ENCODE results near the gene ARHGAP10.

The ARHGAP10 gene

GRCh38 chr4:147923381-147923780 lies 191.5 kb downstream of the ARHGAP10 start:
- no peak for DNase-seq

- no peak for DNase-seq
Measured at GRCh38 chr4:147923854-147924253, 192.0 kb downstream of the ARHGAP10 start.

GRCh38 chr4:147924604-147925412 lies 192.9 kb downstream of the ARHGAP10 start:
- no peak for DNase-seq

GRCh38 chr4:147927377-147928137 lies 195.7 kb downstream of the ARHGAP10 start:
- no peak for DNase-seq

GRCh38 chr4:147928400-147928799 lies 196.5 kb downstream of the ARHGAP10 start:
- no peak for DNase-seq

- no peak for DNase-seq
Measured at GRCh38 chr4:147929746-147930145, 197.9 kb downstream of the ARHGAP10 start.

- DNase-seq, result no peak
Measured at GRCh38 chr4:147933316-147933715, 201.4 kb downstream of the ARHGAP10 start.

GRCh38 chr4:147933779-147934178 lies 201.9 kb downstream of the ARHGAP10 start:
- DNase-seq, result no peak

- DNase-seq, result no peak
Measured at GRCh38 chr4:147938496-147938895, 206.6 kb downstream of the ARHGAP10 start.

GRCh38 chr4:147940171-147940570 lies 208.3 kb downstream of the ARHGAP10 start:
- no peak for DNase-seq

GRCh38 chr4:147941373-147941772 lies 209.5 kb downstream of the ARHGAP10 start:
- DNase-seq, result no peak

GRCh38 chr4:147942729-147943128 lies 210.8 kb downstream of the ARHGAP10 start:
- no peak for DNase-seq

- DNase-seq, result no peak
Measured at GRCh38 chr4:147943159-147943638, 211.3 kb downstream of the ARHGAP10 start.

- no peak for DNase-seq
Measured at GRCh38 chr4:147944249-147944648, 212.4 kb downstream of the ARHGAP10 start.

- DNase-seq, result no peak
Measured at GRCh38 chr4:147944670-147945260, 212.9 kb downstream of the ARHGAP10 start.

- no peak for DNase-seq
Measured at GRCh38 chr4:147948336-147948735, 216.4 kb downstream of the ARHGAP10 start.

GRCh38 chr4:147950261-147950660 lies 218.4 kb downstream of the ARHGAP10 start:
- DNase-seq, result no peak

GRCh38 chr4:147950841-147951240 lies 219.0 kb downstream of the ARHGAP10 start:
- no peak for DNase-seq

GRCh38 chr4:147954850-147955249 lies 223.0 kb downstream of the ARHGAP10 start:
- DNase-seq, result no peak

- no peak for DNase-seq
Measured at GRCh38 chr4:147955827-147956558, 224.1 kb downstream of the ARHGAP10 start.

GRCh38 chr4:147957446-147957845 lies 225.6 kb downstream of the ARHGAP10 start:
- no peak for DNase-seq

GRCh38 chr4:147958057-147958456 lies 226.2 kb downstream of the ARHGAP10 start:
- no peak for DNase-seq

GRCh38 chr4:147958489-147959065 lies 226.7 kb downstream of the ARHGAP10 start:
- DNase-seq, result no peak

Measured in NCI-H1048 (cell line).